Trophoblast cell (in vitro differentiated cells and primary cell): Measurements from ENCODE around the gene TBC1D5. TPM values are rescaled to one million over a fixed set of nuclear protein-coding genes. Genes with fewer than 3 reads are reported as not detected.
"Not testable (repeated sequence)": the region's sequence is repeated elsewhere in the genome, so short reads cannot be mapped to it uniquely, and the experiment has no call there.

Source experiments
- DNase-seq, 2 donors: peaks; one replicate each; pipeline ENCODE4 v3.0.0-alpha.2; 2016
- H2AFZ ChIP-seq: 2 replicates; pipeline ENCODE4 v1.6.1; 2013; ENCODE audit warnings: low read length, moderate library complexity, mild to moderate bottlenecking; ENCODE audit not compliant: insufficient read depth, poor library complexity
- H2AK5ac ChIP-seq: 2 replicates; pipeline ENCODE4 v1.6.1; 2013; ENCODE audit warnings: mild to moderate bottlenecking, low read length
- H2BK120ac ChIP-seq: 2 replicates; pipeline ENCODE4 v1.6.1; 2013; ENCODE audit warnings: low read length, mild to moderate bottlenecking, moderate library complexity; ENCODE audit not compliant: insufficient read depth, poor library complexity
- H2BK12ac ChIP-seq: 2 replicates; pipeline ENCODE4 v1.6.1; 2013; ENCODE audit warnings: mild to moderate bottlenecking, low read length, moderate library complexity
- H2BK5ac ChIP-seq: 2 replicates; pipeline ENCODE4 v1.6.1; 2013; ENCODE audit warnings: low read length, low read depth, moderate library complexity, mild to moderate bottlenecking; ENCODE audit not compliant: poor library complexity
- H3K14ac ChIP-seq: 2 replicates; pipeline ENCODE4 v1.6.1; 2013; ENCODE audit warnings: mild to moderate bottlenecking, low read length
- H3K18ac ChIP-seq: 2 replicates; pipeline ENCODE4 v1.6.1; 2013; ENCODE audit warnings: mild to moderate bottlenecking, low read length
- H3K23ac ChIP-seq: 2 replicates; pipeline ENCODE4 v1.6.1; 2013; ENCODE audit warnings: low read length
- H3K27ac ChIP-seq: 2 replicates; pipeline ENCODE4 v1.5.1; 2013; ENCODE audit warnings: low read depth, mild to moderate bottlenecking, inconsistent platforms, low read length, moderate library complexity
- H3K27me3 ChIP-seq: 2 replicates; pipeline ENCODE4 v1.6.1; 2013; ENCODE audit warnings: inconsistent platforms, mild to moderate bottlenecking, low read length, moderate library complexity; ENCODE audit not compliant: insufficient read depth
- H3K36me3 ChIP-seq, 2 experiments: 1 replicate in 1 of 2; 2 replicates in 1 of 2; pipeline ENCODE4 v1.6.1; 2013; ENCODE audit warnings: low read length in 2 of 2, mild to moderate bottlenecking in 2 of 2, moderate library complexity in 1 of 2; ENCODE audit not compliant: insufficient read depth in 2 of 2, control insufficient read depth in 1 of 2
- H3K4ac ChIP-seq: 2 replicates; pipeline ENCODE4 v1.6.1; 2013; ENCODE audit warnings: low read depth, mild to moderate bottlenecking, low read length, moderate library complexity
- H3K4me1 ChIP-seq, 2 experiments: 1 replicate in 1 of 2; 2 replicates in 1 of 2; pipeline ENCODE4 v1.6.1; 2013; ENCODE audit warnings: low read length in 2 of 2, mild to moderate bottlenecking in 2 of 2, moderate library complexity in 1 of 2; ENCODE audit not compliant: insufficient read depth in 2 of 2, control insufficient read depth in 1 of 2
- H3K4me2 ChIP-seq: 2 replicates; pipeline ENCODE4 v1.6.1; 2013; ENCODE audit warnings: inconsistent platforms, mild to moderate bottlenecking, low read length, moderate library complexity
- H3K4me3 ChIP-seq: 2 replicates; pipeline ENCODE4 v1.5.1; 2013; ENCODE audit warnings: mild to moderate bottlenecking, low read depth, low read length, inconsistent platforms
- H3K79me1 ChIP-seq: one replicate; pipeline ENCODE4 v1.6.1; 2013; ENCODE audit warnings: low read length
- H3K79me2 ChIP-seq: 2 replicates; pipeline ENCODE4 v1.6.1; 2013; ENCODE audit warnings: low read length, mild to moderate bottlenecking; ENCODE audit not compliant: control insufficient read depth, insufficient read depth, poor library complexity
- H3K9ac ChIP-seq: 2 replicates; pipeline ENCODE4 v1.6.1; 2013; ENCODE audit warnings: mild to moderate bottlenecking, low read length
- H3K9me3 ChIP-seq: 2 replicates; pipeline ENCODE4 v1.6.1; 2013; ENCODE audit warnings: low read depth, mild to moderate bottlenecking, control low read depth, inconsistent platforms, low read length; ENCODE audit not compliant: insufficient read depth
- H4K12ac ChIP-seq: 2 replicates; pipeline ENCODE4 v1.6.1; 2013; ENCODE audit warnings: low read depth, mild to moderate bottlenecking, low read length, moderate library complexity
- H4K8ac ChIP-seq: 2 replicates; pipeline ENCODE4 v1.6.1; 2013; ENCODE audit warnings: low read depth, mild to moderate bottlenecking, low read length, moderate library complexity
- H4K91ac ChIP-seq: one replicate; pipeline ENCODE4 v1.6.1; 2013; ENCODE audit warnings: low read depth, mild to moderate bottlenecking, low read length, moderate library complexity
- WGBS: extraction: QIAGEN DNeasy Blood & Tissue Kit; methylation state at CpG from one replicate; pipeline ENCODE4 v1.1.7; 2013; ENCODE audit warnings: missing lambda C conversion rate; ENCODE audit not compliant: insufficient read length, insufficient coverage; ENCODE audit errors: extremely low coverage; 5-methylcytosine and 5-hydroxymethylcytosine counted together
- polyA plus RNA-seq: library from polyadenylated mRNA; stranded (reverse); fragments of 200-250 nt; gene quantifications from 2 replicates; pipeline ENCODE4 v1.2.3, GENCODE V29; 2013

TBC1D5 gene
- polyA plus RNA-seq = 17.5 and 19.4 TPM in 2 replicates

DNA sequence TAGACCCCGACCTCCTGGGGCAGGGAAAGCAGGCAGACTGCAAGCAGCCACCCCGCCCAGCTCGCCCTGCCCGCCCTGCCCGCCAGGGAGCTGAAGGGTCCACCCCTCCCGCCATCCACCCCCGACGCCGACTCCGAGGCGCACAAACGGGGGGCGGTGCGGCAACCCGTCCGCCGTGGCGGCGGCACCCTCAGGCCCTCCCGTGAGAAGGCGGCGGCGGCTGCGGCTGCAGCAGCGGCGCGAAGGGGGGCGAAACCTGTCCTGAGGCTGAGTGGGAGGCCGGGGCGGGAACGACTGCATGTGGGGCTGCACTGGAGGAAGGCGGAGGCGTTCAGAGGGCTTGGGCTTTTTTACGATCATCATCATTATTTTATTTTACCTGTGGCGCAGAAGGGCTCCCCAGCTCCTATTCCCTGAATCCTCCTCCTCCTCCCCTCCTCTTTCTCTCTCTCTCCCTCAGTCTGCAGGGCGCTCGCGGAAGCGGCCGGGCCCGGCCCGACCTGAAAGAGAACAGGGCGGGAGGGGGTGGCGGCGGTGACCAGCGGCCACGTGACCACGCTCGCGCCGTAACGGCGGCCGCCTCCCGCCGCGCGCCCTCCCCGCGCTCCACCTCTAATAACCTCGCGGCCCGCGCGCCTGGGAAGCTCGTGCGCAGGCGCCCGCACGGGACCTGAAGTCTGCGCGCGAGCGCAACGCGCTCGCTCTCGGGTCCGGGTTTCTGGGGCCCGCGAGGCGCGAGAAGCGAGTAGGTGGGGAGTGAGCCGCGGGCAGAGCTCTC, at the start of gene TBC1D5:
TBC1D5 (minus strand) TSS at position 530 of the 778 bp plus-strand sequence. CDS start 234,061 bp downstream, outside the sequence.
- H2AFZ ChIP-seq = peak within 1 kb of the TSS; percentile 64
- peak; percentile 97 to 99 for DNase-seq
- H2BK5ac ChIP-seq = peak within 1 kb of the TSS; percentile 87
- peak within 1 kb of the TSS; percentile 95 for H4K8ac ChIP-seq
- peak within 1 kb of the TSS; percentile 72 for H4K12ac ChIP-seq
- H2BK12ac ChIP-seq = no peak within 1 kb of the TSS
- no peaks in the 10 kb centered on the region for H3K9me3 ChIP-seq
- H3K36me3 ChIP-seq = no peaks in the 10 kb centered on the region
- peak within 1 kb of the TSS; percentile 88 for H3K18ac ChIP-seq
- no peaks in the 10 kb centered on the region for H3K27me3 ChIP-seq
- H3K4ac ChIP-seq = peak within 1 kb of the TSS; percentile 81
- peak within 1 kb of the TSS; percentile 69 for H2BK120ac ChIP-seq
- H4K91ac ChIP-seq = peak within 1 kb of the TSS; percentile 92
- no CpG with 5 or more reads among the region's 86 CpGs for WGBS
- H3K79me2 ChIP-seq = peaks cover 6% of the 10 kb centered on the region
- peak within 1 kb of the TSS; percentile 100 for H3K27ac ChIP-seq
- peak within 1 kb of the TSS; percentile 84 for H3K4me3 ChIP-seq
- peak within 1 kb of the TSS; percentile 60 for H2AK5ac ChIP-seq
- H3K23ac ChIP-seq = no peak within 1 kb of the TSS
- H3K4me2 ChIP-seq = peak within 1 kb of the TSS; percentile 90
- peaks cover 0 to 3% of the 10 kb centered on the region in 2 experiments for H3K4me1 ChIP-seq
- peak within 1 kb of the TSS; percentile 94 for H3K14ac ChIP-seq
- H3K79me1 ChIP-seq = peaks cover 10% of the 10 kb centered on the region
- H3K9ac ChIP-seq = peak within 1 kb of the TSS; percentile 84

DNA sequence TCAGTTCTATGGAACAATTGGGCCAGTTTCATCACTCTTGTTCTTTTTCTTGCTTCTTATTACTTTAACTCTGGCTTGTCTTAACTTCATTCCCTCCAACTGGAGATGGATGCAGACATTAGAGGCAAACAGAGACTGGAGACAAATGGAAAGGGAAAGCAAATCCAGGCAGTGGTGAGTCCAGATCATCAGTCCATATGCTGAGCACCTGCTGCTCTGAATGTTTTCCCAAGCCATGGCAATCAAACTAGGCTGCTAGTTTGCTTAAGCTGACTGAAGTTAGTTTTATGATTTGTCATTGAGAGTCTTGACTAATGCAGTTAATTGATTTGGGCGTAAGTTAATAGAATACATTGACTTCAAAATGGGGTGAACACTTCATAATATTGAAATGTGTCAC, 41.0 kb upstream of the TBC1D5 start:
- no peak overlapping the region for H3K9ac ChIP-seq
- H2BK120ac ChIP-seq = no peak overlapping the region
- no peak for DNase-seq
- no peak overlapping the region for H4K8ac ChIP-seq
- no peak overlapping the region for H4K12ac ChIP-seq
- no peak overlapping the region for H3K18ac ChIP-seq
- no peaks in the 10 kb centered on the region for H3K27me3 ChIP-seq
- H3K79me1 ChIP-seq = no peaks in the 10 kb centered on the region
- no peak overlapping the region for H3K14ac ChIP-seq
- no peak overlapping the region for H2BK12ac ChIP-seq
- H3K27ac ChIP-seq = no peak overlapping the region
- H3K4me3 ChIP-seq = no peak overlapping the region
- no CpG with 5 or more reads among the region's 1 CpG for WGBS
- H3K4ac ChIP-seq = no peak overlapping the region
- no peak overlapping the region for H2BK5ac ChIP-seq
- no peak overlapping the region for H2AFZ ChIP-seq
- no peak overlapping the region for H3K23ac ChIP-seq
- H3K79me2 ChIP-seq = no peaks in the 10 kb centered on the region
- no peaks in the 10 kb centered on the region for H3K9me3 ChIP-seq
- H2AK5ac ChIP-seq = no peak overlapping the region
- no peak overlapping the region for H3K4me2 ChIP-seq
- no peaks in the 10 kb centered on the region for H3K4me1 ChIP-seq
- no peak overlapping the region for H4K91ac ChIP-seq
- H3K36me3 ChIP-seq = no peaks in the 10 kb centered on the region

GRCh38 chr3:17782751-17783150, 40.3 kb upstream of the TBC1D5 start:
- no peak overlapping the region for H4K12ac ChIP-seq
- H2AFZ ChIP-seq = no peak overlapping the region
- H3K27me3 ChIP-seq = no peaks in the 10 kb centered on the region
- H3K14ac ChIP-seq = no peak overlapping the region
- H3K4me2 ChIP-seq = no peak overlapping the region
- WGBS = no CpG with 5 or more reads among the region's 2 CpGs
- H2BK5ac ChIP-seq = no peak overlapping the region
- H3K79me1 ChIP-seq = no peaks in the 10 kb centered on the region
- H4K91ac ChIP-seq = no peak overlapping the region
- H4K8ac ChIP-seq = no peak overlapping the region
- no peaks in the 10 kb centered on the region for H3K36me3 ChIP-seq
- no peak overlapping the region for H3K4me3 ChIP-seq
- H3K9ac ChIP-seq = no peak overlapping the region
- no peak for DNase-seq
- no peak overlapping the region for H3K18ac ChIP-seq
- no peak overlapping the region for H2AK5ac ChIP-seq
- no peak overlapping the region for H3K23ac ChIP-seq
- no peak overlapping the region for H2BK120ac ChIP-seq
- H3K79me2 ChIP-seq = no peaks in the 10 kb centered on the region
- no peak overlapping the region for H2BK12ac ChIP-seq
- no peak overlapping the region for H3K4ac ChIP-seq
- no peak overlapping the region for H3K27ac ChIP-seq
- H3K4me1 ChIP-seq = no peaks in the 10 kb centered on the region
- H3K9me3 ChIP-seq = no peaks in the 10 kb centered on the region

DNA sequence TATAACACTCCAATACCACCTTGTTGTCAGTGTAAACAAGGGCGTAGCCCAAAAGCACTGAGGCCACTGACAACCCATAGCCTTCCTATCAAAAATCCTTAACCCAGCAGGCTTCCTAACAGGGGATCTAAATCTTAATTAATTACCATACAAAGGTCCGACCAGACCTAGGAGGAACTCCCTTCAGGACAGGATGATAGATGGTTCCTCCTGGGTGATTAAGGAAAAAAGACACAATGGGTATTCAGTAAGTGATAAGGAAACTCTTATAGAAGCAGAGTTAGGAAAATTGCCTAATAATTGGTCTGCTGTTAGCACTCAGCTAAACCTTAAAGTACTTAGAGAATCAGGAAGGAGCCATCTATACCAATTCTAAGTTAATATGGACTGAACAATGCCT, 37.9 kb upstream of the TBC1D5 start:
- H3K4me3 ChIP-seq, H3K4me1 ChIP-seq, H3K4me2 ChIP-seq, H4K8ac ChIP-seq, H4K12ac ChIP-seq, H3K27ac ChIP-seq, H3K23ac ChIP-seq, H4K91ac ChIP-seq, H3K18ac ChIP-seq, H3K36me3 ChIP-seq, H3K27me3 ChIP-seq, H3K79me2 ChIP-seq, H3K4ac ChIP-seq, H2AK5ac ChIP-seq, H3K79me1 ChIP-seq, H2AFZ ChIP-seq, DNase-seq, H2BK12ac ChIP-seq, H2BK5ac ChIP-seq, H2BK120ac ChIP-seq, H3K9ac ChIP-seq, H3K14ac ChIP-seq, H3K9me3 ChIP-seq: not testable (repeated sequence)
- no CpG with 5 or more reads among the region's 2 CpGs for WGBS
